H9 (cell line): Measurements from ENCODE around the gene FOS. TPM values are rescaled to one million over a fixed set of nuclear protein-coding genes. Genes with fewer than 3 reads are reported as not detected.

Source experiments
- DNase-seq: peaks from one replicate; pipeline ENCODE4 v3.0.0-alpha.2; 2017
- H2AFZ ChIP-seq: one replicate; pipeline ENCODE4 v1.6.1; 2013; ENCODE audit warnings: mild to moderate bottlenecking, low read length, control low read depth, moderate library complexity
- H2AK5ac ChIP-seq: 2 replicates; pipeline ENCODE4 v1.6.1; 2013; ENCODE audit warnings: low read length, control low read depth, mixed read lengths; ENCODE audit not compliant: insufficient read length
- H2BK120ac ChIP-seq: one replicate; pipeline ENCODE4 v1.6.1; 2013; ENCODE audit warnings: low read depth, mild to moderate bottlenecking, low read length, control low read depth, inconsistent platforms; ENCODE audit not compliant: poor library complexity, severe bottlenecking
- H2BK12ac ChIP-seq: 2 replicates; pipeline ENCODE4 v1.6.1; 2013; ENCODE audit warnings: low read length, control low read depth, mixed read lengths, low read depth; ENCODE audit not compliant: insufficient read length
- H2BK15ac ChIP-seq: 2 replicates; pipeline ENCODE4 v1.6.1; 2013; ENCODE audit warnings: low read depth, low read length, control low read depth
- H2BK20ac ChIP-seq: one replicate; pipeline ENCODE4 v1.6.1; 2013; ENCODE audit warnings: low read depth, mild to moderate bottlenecking, low read length, control low read depth, inconsistent platforms; ENCODE audit not compliant: poor library complexity, severe bottlenecking
- H2BK5ac ChIP-seq: 2 replicates; pipeline ENCODE4 v1.6.1; 2013; ENCODE audit warnings: low read length, control low read depth, mixed read lengths; ENCODE audit not compliant: insufficient read length
- H3K14ac ChIP-seq: 2 replicates; pipeline ENCODE4 v1.6.1; 2013; ENCODE audit warnings: low read length, control low read depth; ENCODE audit not compliant: insufficient read depth
- H3K18ac ChIP-seq: 2 replicates; pipeline ENCODE4 v1.6.1; 2013; ENCODE audit warnings: low read depth, mild to moderate bottlenecking, mixed read lengths, low read length, control low read depth; ENCODE audit not compliant: insufficient read length
- H3K23ac ChIP-seq: 2 replicates; pipeline ENCODE4 v1.6.1; 2013; ENCODE audit warnings: low read length, control low read depth, mixed read lengths, low read depth; ENCODE audit not compliant: insufficient read length
- H3K23me2 ChIP-seq: 2 replicates; pipeline ENCODE4 v1.6.1; 2013; ENCODE audit warnings: low read depth, mild to moderate bottlenecking, mixed read lengths, low read length, control low read depth; ENCODE audit not compliant: insufficient read length, poor library complexity, severe bottlenecking
- H3K27ac ChIP-seq: 2 replicates; pipeline ENCODE4 v1.5.1; 2013; ENCODE audit warnings: low read length, control low read depth, mixed read lengths, low read depth; ENCODE audit not compliant: insufficient read length
- H3K27me3 ChIP-seq: 2 replicates; pipeline ENCODE4 v1.6.1; 2013; ENCODE audit warnings: low read length, control low read depth, inconsistent platforms; ENCODE audit not compliant: insufficient read depth
- H3K4ac ChIP-seq: 2 replicates; pipeline ENCODE4 v1.6.1; 2013; ENCODE audit warnings: low read depth, mild to moderate bottlenecking, control low read depth, inconsistent platforms, low read length, moderate library complexity
- H3K4me1 ChIP-seq: 2 replicates; pipeline ENCODE4 v1.6.1; 2013; ENCODE audit warnings: low read length, control low read depth, inconsistent platforms; ENCODE audit not compliant: insufficient read depth
- H3K4me2 ChIP-seq: 2 replicates; pipeline ENCODE4 v1.6.1; 2013; ENCODE audit warnings: low read length, control low read depth, mixed read lengths; ENCODE audit not compliant: insufficient read length, insufficient read depth
- H3K56ac ChIP-seq: 2 replicates; pipeline ENCODE4 v1.6.1; 2013; ENCODE audit warnings: low read depth, mild to moderate bottlenecking, mixed read lengths, low read length, control low read depth; ENCODE audit not compliant: insufficient read length
- H3K79me1 ChIP-seq: 2 replicates; pipeline ENCODE4 v1.6.1; 2013; ENCODE audit warnings: low read depth, mild to moderate bottlenecking, moderate library complexity, low read length, control low read depth, inconsistent platforms; ENCODE audit not compliant: insufficient read depth, poor library complexity, severe bottlenecking
- H3K79me2 ChIP-seq: 2 replicates; pipeline ENCODE4 v1.6.1; 2013; ENCODE audit warnings: low read length, control low read depth, inconsistent platforms; ENCODE audit not compliant: insufficient read depth
- H3K9ac ChIP-seq: 2 replicates; pipeline ENCODE4 v1.6.1; 2013; ENCODE audit warnings: low read length, control low read depth, mixed read lengths; ENCODE audit not compliant: insufficient read length; ENCODE audit errors: extremely low read depth
- H3K9me3 ChIP-seq: one replicate; pipeline ENCODE4 v1.6.1; 2013; ENCODE audit warnings: low read depth, low read length, inconsistent platforms; ENCODE audit not compliant: control insufficient read depth
- H3T11ph ChIP-seq: one replicate; pipeline ENCODE4 v1.6.1; 2013; ENCODE audit warnings: mild to moderate bottlenecking, low read length, control low read depth, inconsistent platforms
- H4K20me1 ChIP-seq: one replicate; pipeline ENCODE4 v1.6.1; 2013; ENCODE audit not compliant: control insufficient read depth, insufficient read length, insufficient read depth
- H4K5ac ChIP-seq: 2 replicates; pipeline ENCODE4 v1.6.1; 2013; ENCODE audit warnings: low read depth, mild to moderate bottlenecking, mixed read lengths, low read length, control low read depth; ENCODE audit not compliant: insufficient read length
- H4K8ac ChIP-seq: replicated peaks from 2 replicates; pipeline ENCODE4 v1.6.1; 2013; ENCODE audit warnings: low read length, control low read depth, mixed read lengths, low read depth; ENCODE audit not compliant: insufficient read length
- H4K91ac ChIP-seq: 2 replicates; pipeline ENCODE4 v1.6.1; 2013; ENCODE audit warnings: low read depth, mild to moderate bottlenecking, moderate library complexity, mixed read lengths, low read length, control low read depth; ENCODE audit not compliant: insufficient read length
- H3K27ac Mint-ChIP-seq, 3 experiments: 2 replicates in 2 of 3; 3 replicates in 1 of 3; pipeline ENCODE4 v1.8.0; 2020 to 2021; ENCODE audit warnings: mixed read lengths in 3 of 3, mild to moderate bottlenecking in 1 of 3, moderate library complexity in 1 of 3
- H3K27me3 Mint-ChIP-seq: 2 replicates; pipeline ENCODE4 v1.8.0; 2021; ENCODE audit warnings: low read depth, mild to moderate bottlenecking, moderate library complexity, mixed read lengths
- H3K36me3 Mint-ChIP-seq, 3 experiments: 2 replicates in 2 of 3; 3 replicates in 1 of 3; pipeline ENCODE4 v1.8.0; 2020 to 2021; ENCODE audit warnings: low read depth in 3 of 3, mixed read lengths in 3 of 3; ENCODE audit not compliant: insufficient read depth in 1 of 3
- H3K4me1 Mint-ChIP-seq, 2 experiments: 2 replicates each; pipeline ENCODE4 v1.8.0; 2020; ENCODE audit warnings: mixed read lengths in 2 of 2
- H3K4me3 Mint-ChIP-seq, 2 experiments: 2 replicates in 1 of 2; 3 replicates in 1 of 2; pipeline ENCODE4 v1.8.0; 2020 to 2021; ENCODE audit warnings: mild to moderate bottlenecking in 2 of 2, mixed read lengths in 2 of 2, moderate library complexity in 1 of 2
- H3K9me3 Mint-ChIP-seq, 2 experiments: 2 replicates in 1 of 2; 3 replicates in 1 of 2; pipeline ENCODE4 v1.8.0; 2020; ENCODE audit warnings: mild to moderate bottlenecking in 2 of 2, mixed read lengths in 2 of 2, moderate library complexity in 1 of 2
- CTCF ChIP-seq: fragments of 200-600 bp; sonication (generic); conservative IDR thresholded peaks from 3 replicates; pipeline ENCODE4 v1.8.0; 2021; ENCODE audit warnings: antibody characterized with exemption, mild to moderate bottlenecking
- WGBS: extraction: QIAGEN DNeasy Blood & Tissue Kit; methylation state at CpG from one replicate; pipeline ENCODE4 v1.1.7; 2013; ENCODE audit warnings: missing lambda C conversion rate, low lambda C conversion rate, mixed read lengths; ENCODE audit not compliant: insufficient read length; ENCODE audit errors: extremely low coverage; 5-methylcytosine and 5-hydroxymethylcytosine counted together
- total RNA-seq: library from RNA; stranded (reverse); gene quantifications from 2 replicates; pipeline ENCODE4 v1.2.1, GENCODE V29; 2021

FOS gene
- total RNA-seq, 1 experiment from 2014 or later, result 33.9 TPM

GRCh38 chr14:75261820-75262219 is 16.8 kb upstream of the FOS start:
- Histone ChIP-seq H3K27ac (no peak overlapping the region), H2BK15ac (no peak overlapping the region), H4K20me1 (no peaks in the 10 kb centered on the region), H2BK5ac (no peak overlapping the region), H3K14ac (no peak overlapping the region), H2BK120ac (no peak overlapping the region), H3T11ph (no peak overlapping the region), H3K9ac (no peak overlapping the region), H4K5ac (no peak overlapping the region), H3K79me2 (no peaks in the 10 kb centered on the region), H2BK20ac (no peak overlapping the region), H3K9me3 (no peaks in the 10 kb centered on the region), H4K91ac (no peak overlapping the region), H3K23me2 (peaks cover 8% of the 10 kb centered on the region), H3K4me2 (no peak overlapping the region), H2AK5ac (no peak overlapping the region), H3K79me1 (no peaks in the 10 kb centered on the region), H3K23ac (no peak overlapping the region), H3K27me3 (no peaks in the 10 kb centered on the region), H2AFZ (no peak overlapping the region), H2BK12ac (no peak overlapping the region), H3K56ac (no peak overlapping the region), H3K4me1 (no peaks in the 10 kb centered on the region), H4K8ac (no peak overlapping the region), H3K18ac (peak overlapping the region; percentile 34), H3K4ac (no peak overlapping the region)
- no peak for TF ChIP-seq CTCF
- no peak for DNase-seq
- Mint-ChIP-seq H3K27me3 (peaks cover 5% of the 10 kb centered on the region; the same call in 1 of the 2 replicates), H3K4me3 (no peak overlapping the region), H3K4me1 (peaks cover 25 to 27% of the 10 kb centered on the region in 2 experiments), H3K36me3 (no peaks in the 10 kb centered on the region), H3K27ac (0 out of 7 replicates have a peak overlapping the region, but pooled peaks of 1 of the 3 experiments have one; percentile 85), H3K9me3 (no peaks in the 10 kb centered on the region)
- WGBS, result no CpG with 5 or more reads among the region's 5 CpGs
